ENCODE measurements around the gene NIPSNAP2. TPM values are rescaled to one million over a fixed set of nuclear protein-coding genes. Genes with fewer than 3 reads are reported as not detected.

Gene NIPSNAP2
- total and polyA plus RNA-seq, 2 of the 13 experiments (the other 11 are each of a cell fraction or from before 2014, with no cell fraction given): 40.3 to 61.5 TPM

DNA sequence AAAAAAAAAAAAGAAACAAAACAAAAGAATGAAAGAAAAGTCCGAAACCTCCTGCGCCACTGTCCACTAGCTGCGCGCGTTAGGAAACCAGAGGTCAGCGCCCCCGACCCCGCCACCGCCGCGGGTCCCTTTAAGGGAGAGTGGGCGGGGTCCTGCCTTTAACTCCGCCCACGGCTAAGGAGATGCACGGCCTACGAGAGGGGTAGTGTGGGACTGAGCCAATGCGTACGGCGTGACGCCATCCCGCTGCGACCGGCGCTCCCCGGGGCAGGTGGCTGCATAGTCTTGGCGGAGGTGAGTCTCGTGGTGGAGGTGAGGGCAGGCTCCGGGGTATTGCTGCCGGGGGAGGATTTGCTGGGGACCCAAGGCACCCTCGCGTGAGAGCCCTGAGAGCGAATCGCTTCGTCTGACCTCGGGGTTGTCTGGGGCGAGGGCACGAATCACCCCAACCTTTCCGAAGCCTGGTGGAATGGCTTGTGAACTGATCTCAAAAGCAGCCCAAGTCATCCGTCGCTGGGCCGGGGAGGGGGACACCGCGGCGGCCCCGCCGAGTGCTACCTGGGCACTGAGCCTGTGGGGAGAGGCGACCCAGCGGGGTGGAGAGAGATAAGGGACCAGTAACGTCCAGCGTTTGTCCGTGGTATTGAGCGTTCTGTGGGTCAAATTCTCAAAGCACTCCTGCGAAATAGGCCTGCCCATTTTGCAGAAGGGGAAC lies 12.6 kb upstream of the NIPSNAP2 start, which contains the start of gene MRPS17 (continued):
- TF ChIP-seq, protein P1, sequence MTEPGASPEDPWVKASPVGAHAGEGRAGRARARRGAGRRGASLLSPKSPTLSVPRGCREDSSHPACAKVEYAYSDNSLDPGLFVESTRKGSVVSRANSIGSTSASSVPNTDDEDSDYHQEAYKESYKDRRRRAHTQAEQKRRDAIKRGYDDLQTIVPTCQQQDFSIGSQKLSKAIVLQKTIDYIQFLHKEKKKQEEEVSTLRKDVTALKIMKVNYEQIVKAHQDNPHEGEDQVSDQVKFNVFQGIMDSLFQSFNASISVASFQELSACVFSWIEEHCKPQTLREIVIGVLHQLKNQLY (CRISPR knock-in tag; IDR thresholded peaks at IDR 0.05): peak; percentile 38; the same call in 1 of the 2 replicates
- TF ChIP-seq ZNF891 (CRISPR knock-in tag; IDR thresholded peaks at IDR 0.05) (peak; percentile 55), ZNF547 (CRISPR knock-in tag; IDR thresholded peaks at IDR 0.05) (peak; percentile 71; the same call in 1 of the 2 replicates), NFRKB (IDR thresholded peaks at IDR 0.05) (no peak), ZNF841 (CRISPR knock-in tag; IDR thresholded peaks at IDR 0.05; ENCODE audit: borderline replicate concordance) (no peak), SOX5 (CRISPR knock-in tag; IDR thresholded peaks at IDR 0.05; ENCODE audit: borderline replicate concordance) (peak; percentile 54; the same call in 1 of the 2 replicates), BRCA1 (CRISPR knock-in tag; IDR thresholded peaks at IDR 0.05) (no peak), ZNF17 (CRISPR knock-in tag; IDR thresholded peaks at IDR 0.05) (no peak), HMG20B (CRISPR knock-in tag; conservative IDR thresholded peaks at IDR 0.05) (0 out of 2 replicates have a peak, but pooled peaks have one; percentile 11), TEAD2 (CRISPR knock-in tag; IDR thresholded peaks at IDR 0.05) (no peak), ZZZ3 (CRISPR knock-in tag; IDR thresholded peaks at IDR 0.05; ENCODE audit: borderline replicate concordance) (peak; percentile 75; the same call in 1 of the 2 replicates), SOX6 (IDR thresholded peaks at IDR 0.05) (no peak), SOX6 (CRISPR knock-in tag; IDR thresholded peaks at IDR 0.05) (peak; percentile 63), GATAD1 (CRISPR knock-in tag; IDR thresholded peaks at IDR 0.05) (peak; percentile 98), TP53 (CRISPR knock-in tag; conservative IDR thresholded peaks at IDR 0.05) (no peak), IRF2 (CRISPR knock-in tag; IDR thresholded peaks at IDR 0.05) (peak; percentile 86), ZMYM3 (CRISPR knock-in tag; IDR thresholded peaks at IDR 0.05) (peak; percentile 61), CCDC6 (CRISPR knock-in tag; IDR thresholded peaks at IDR 0.05) (peak; percentile 80; the same call in 1 of the 2 replicates), AGO2 (optimal IDR thresholded peaks at IDR 0.05; ENCODE audit: low read depth, low read length) (peak; percentile 45), ZNF138 (CRISPR knock-in tag; IDR thresholded peaks at IDR 0.05; ENCODE audit: low read depth) (no peak), ZBTB38 (CRISPR knock-in tag; IDR thresholded peaks at IDR 0.05) (peak; percentile 78; the same call in 1 of the 2 replicates), ZEB1 (IDR thresholded peaks at IDR 0.05; ENCODE audit: insufficient replicate concordance, low read depth) (peak; percentile 64)
- TF ChIP-seq, protein P2, sequence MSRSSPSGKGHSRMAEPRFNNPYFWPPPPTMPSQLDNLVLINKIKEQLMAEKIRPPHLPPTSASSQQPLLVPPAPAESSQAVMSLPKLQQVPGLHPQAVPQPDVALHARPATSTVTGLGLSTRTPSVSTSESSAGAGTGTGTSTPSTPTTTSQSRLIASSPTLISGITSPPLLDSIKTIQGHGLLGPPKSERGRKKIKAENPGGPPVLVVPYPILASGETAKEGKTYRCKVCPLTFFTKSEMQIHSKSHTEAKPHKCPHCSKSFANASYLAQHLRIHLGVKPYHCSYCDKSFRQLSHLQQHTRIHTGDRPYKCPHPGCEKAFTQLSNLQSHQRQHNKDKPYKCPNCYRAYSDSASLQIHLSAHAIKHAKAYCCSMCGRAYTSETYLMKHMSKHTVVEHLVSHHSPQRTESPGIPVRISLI (CRISPR knock-in tag; IDR thresholded peaks at IDR 0.05; ENCODE audit: borderline replicate concordance): peak; percentile 38; the same call in 1 of the 2 replicates
- TF ChIP-seq, protein P3, sequence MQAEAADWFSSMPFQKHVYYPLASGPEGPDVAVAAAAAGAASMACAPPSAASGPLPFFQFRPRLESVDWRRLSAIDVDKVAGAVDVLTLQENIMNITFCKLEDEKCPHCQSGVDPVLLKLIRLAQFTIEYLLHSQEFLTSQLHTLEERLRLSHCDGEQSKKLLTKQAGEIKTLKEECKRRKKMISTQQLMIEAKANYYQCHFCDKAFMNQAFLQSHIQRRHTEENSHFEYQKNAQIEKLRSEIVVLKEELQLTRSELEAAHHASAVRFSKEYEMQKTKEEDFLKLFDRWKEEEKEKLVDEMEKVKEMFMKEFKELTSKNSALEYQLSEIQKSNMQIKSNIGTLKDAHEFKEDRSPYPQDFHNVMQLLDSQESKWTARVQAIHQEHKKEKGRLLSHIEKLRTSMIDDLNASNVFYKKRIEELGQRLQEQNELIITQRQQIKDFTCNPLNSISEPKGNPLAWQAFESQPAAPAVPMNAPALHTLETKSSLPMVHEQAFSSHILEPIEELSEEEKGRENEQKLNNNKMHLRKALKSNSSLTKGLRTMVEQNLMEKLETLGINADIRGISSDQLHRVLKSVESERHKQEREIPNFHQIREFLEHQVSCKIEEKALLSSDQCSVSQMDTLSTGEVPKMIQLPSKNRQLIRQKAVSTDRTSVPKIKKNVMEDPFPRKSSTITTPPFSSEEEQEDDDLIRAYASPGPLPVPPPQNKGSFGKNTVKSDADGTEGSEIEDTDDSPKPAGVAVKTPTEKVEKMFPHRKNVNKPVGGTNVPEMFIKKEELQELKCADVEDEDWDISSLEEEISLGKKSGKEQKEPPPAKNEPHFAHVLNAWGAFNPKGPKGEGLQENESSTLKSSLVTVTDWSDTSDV (CRISPR knock-in tag; IDR thresholded peaks at IDR 0.05): no peak
